ENCODE results near the gene ANK3.

The ANK3 gene

DNA sequence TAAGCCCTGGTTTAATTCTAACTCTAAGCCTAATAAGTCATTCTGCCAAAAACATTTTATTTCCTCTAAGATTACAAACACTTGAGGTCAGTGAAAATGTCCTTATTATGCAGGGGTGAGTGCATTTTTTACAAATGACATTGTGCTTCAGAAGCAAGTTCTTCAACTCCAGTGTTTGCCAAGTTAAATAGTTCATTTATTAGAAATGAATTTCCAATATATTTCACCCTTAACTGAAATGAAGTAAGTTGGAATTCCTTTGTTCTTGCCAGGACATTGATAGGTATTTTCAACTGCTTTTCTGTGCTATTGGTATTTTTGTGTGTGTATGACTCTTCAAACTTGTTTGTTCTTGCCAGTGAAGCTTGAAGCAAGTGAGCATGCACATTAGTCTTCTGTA lies 393.8 kb downstream of the ANK3 start:
- TF ChIP-seq, protein P1, sequence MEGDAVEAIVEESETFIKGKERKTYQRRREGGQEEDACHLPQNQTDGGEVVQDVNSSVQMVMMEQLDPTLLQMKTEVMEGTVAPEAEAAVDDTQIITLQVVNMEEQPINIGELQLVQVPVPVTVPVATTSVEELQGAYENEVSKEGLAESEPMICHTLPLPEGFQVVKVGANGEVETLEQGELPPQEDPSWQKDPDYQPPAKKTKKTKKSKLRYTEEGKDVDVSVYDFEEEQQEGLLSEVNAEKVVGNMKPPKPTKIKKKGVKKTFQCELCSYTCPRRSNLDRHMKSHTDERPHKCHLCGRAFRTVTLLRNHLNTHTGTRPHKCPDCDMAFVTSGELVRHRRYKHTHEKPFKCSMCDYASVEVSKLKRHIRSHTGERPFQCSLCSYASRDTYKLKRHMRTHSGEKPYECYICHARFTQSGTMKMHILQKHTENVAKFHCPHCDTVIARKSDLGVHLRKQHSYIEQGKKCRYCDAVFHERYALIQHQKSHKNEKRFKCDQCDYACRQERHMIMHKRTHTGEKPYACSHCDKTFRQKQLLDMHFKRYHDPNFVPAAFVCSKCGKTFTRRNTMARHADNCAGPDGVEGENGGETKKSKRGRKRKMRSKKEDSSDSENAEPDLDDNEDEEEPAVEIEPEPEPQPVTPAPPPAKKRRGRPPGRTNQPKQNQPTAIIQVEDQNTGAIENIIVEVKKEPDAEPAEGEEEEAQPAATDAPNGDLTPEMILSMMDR (IDR thresholded peaks at IDR 0.05): no peak

DNA sequence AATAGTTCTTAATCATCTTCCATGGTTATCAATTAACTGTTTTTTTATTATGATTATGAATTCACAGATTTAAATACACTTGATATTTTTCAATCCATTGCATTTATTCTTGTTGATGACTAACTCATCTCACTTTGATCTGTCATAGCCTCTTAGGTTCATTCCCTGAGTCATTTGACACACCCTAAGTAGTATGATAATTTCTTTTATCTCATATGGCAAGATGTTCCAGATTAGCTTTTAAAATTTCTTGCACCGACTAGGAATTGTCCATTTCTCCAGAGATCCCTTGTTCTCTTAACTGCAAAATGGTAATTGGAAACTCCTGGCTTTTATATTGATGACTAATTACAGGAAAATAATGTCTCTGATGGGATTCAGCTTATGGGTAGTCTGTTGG lies 395.7 kb downstream of the ANK3 start:
- TF ChIP-seq, protein P1 (IDR thresholded peaks at IDR 0.05): no peak

DNA sequence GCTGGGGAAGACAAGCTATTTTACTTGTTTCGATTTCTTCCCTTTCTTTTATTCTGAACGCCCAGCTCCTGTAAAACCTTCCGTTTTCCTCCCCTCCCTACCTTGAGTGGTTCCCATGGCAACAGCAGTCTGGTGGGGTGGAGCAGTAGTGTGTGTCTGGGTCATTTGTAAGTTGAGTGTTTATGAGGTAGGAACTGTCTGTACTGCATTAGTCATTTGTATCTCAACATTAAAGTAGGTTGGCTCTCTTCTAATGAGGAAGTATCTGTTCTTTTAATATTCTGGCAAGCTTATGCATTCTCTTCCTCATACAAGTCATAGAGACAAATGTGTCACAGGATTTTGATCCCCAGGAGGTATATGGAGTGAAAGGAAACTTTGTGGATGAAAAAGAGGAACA lies 398.0 kb downstream of the ANK3 start:
- TF ChIP-seq, protein P1 (IDR thresholded peaks at IDR 0.05): no peak

DNA sequence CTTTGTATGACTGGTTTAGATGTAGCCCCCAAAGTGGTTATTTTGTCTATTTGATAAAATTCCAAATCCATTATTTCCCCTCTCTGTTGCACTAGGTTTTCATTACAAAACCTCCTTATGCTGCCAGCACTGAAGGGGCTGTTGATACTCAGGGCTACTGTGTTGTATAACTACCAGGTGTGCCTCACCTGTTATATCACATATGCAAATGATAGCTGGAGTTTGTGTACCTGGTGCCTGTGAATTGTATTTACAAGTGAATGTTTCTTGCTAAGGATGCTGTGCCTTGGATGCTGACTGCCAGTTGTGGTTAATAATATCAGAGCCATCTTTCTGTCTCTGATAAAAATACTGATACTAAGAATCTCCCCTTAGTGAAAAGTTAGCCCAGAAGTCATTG lies 398.6 kb downstream of the ANK3 start:
- TF ChIP-seq, protein P1 (IDR thresholded peaks at IDR 0.05): no peak

DNA sequence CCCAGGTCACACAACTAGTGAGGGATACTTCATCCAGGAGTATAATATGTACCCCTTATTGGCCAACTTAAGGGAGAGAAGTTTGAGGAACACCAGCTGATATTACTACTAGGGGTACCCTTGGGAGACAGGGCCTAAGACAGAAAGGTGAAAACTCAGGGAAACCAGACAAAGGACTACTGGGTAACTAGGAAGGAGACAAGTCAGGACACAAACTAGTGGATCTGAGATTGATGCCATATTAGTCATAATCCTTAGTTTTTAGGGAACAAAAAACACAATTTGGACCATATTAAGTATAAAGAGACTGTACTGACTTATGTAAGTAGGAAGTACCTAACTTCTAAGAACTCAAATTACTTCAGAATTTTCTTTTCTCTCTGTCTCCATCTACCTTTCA lies 404.0 kb downstream of the ANK3 start:
- TF ChIP-seq, protein P1 (IDR thresholded peaks at IDR 0.05): no peak

DNA sequence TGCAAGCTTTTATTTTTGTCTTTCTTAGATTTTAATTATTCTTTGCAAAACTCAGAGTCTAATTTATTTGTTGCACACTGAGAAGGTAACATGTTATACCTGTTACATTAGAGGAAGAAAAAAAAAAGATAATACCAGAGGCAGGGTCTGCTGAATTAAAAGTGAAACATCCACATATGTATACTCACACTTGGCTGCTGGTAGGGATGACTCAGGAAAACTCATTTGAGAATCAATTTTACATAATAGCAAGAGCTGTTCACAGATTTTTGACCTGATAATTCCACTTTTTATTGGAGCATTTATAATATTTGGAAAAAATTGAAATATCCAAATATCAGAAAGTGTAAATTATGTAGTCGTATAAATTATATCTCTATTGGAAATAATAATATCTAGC lies 405.3 kb downstream of the ANK3 start:
- TF ChIP-seq, protein P1 (IDR thresholded peaks at IDR 0.05): no peak

DNA sequence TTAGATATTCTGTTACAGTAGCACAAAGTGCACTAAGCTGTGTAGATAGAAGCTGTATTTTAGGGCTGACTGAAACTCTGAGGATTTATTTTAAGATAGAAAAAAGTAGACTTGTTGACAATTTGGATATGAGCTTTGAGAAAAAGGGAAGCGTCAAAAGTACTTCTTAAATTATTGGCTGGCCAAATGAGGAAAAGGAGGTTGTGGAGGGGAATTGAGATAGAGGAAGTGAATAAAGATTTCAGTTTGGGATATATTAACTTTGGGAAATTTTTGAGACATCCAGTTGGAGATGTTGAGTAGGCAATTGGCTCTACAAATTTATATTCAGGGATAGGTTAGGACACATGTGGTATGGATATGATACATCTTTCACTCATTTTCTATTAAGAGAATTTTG lies 409.3 kb downstream of the ANK3 start:
- TF ChIP-seq, protein P1 (IDR thresholded peaks at IDR 0.05): no peak

DNA sequence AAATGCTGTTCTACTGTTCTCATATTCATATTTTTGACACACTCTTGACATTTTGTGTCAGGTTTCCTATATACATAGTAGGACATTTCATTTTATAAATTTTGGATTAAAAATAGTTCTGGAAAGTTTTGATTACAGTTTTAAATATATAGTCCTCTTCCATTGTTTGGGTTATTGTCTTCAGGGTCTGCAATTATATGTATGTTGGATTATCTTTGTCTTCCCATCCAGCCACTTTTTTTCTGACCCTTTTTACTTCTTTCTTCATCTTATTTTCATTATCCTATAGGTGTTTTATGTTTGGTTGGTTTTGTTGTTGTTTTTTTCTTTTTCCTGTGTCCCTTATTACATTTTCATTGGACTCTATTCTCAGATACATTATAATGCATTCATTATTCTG lies 412.2 kb downstream of the ANK3 start:
- TF ChIP-seq, protein P1 (IDR thresholded peaks at IDR 0.05): no peak

Measured in LNCAP (cell line).